Central memory CD8-positive, alpha-beta T cell (primary cell): ENCODE measurements around the gene MYO18B.

Source experiments
- ATAC-seq: fragments of 150-1000 bp; cut with Tn5 transposase; replicated peaks from 2 replicates; pipeline ENCODE4 v1.10.0; 2022; ENCODE audit warnings: mild to moderate bottlenecking, moderate FRiP score, moderate number of reproducible peaks; ENCODE audit not compliant: poor library complexity, severe bottlenecking; ENCODE audit errors: extremely low read depth
- DNase-seq, 2 donors: peaks; one replicate each; pipeline ENCODE4 v3.0.0; 2021; ENCODE audit warnings: low spot score in 2 of 2
- H3K27ac Mint-ChIP-seq: one replicate; pipeline ENCODE4 v1.8.0; 2022; ENCODE audit warnings: low read depth, mild to moderate bottlenecking, moderate library complexity, mixed read lengths
- H3K27me3 Mint-ChIP-seq: one replicate; pipeline ENCODE4 v1.8.0; 2022; ENCODE audit warnings: mixed read lengths
- H3K36me3 Mint-ChIP-seq: one replicate; pipeline ENCODE4 v1.8.0; 2022; ENCODE audit warnings: mild to moderate bottlenecking, moderate library complexity, mixed read lengths; ENCODE audit not compliant: insufficient read depth
- H3K4me1 Mint-ChIP-seq: one replicate; pipeline ENCODE4 v1.8.0; 2022; ENCODE audit warnings: mixed read lengths
- H3K4me3 Mint-ChIP-seq: one replicate; pipeline ENCODE4 v1.8.0; 2022; ENCODE audit warnings: mild to moderate bottlenecking, moderate library complexity, mixed read lengths
- H3K9me3 Mint-ChIP-seq: one replicate; pipeline ENCODE4 v1.8.0; 2022; ENCODE audit warnings: mixed read lengths

Gene MYO18B

DNA sequence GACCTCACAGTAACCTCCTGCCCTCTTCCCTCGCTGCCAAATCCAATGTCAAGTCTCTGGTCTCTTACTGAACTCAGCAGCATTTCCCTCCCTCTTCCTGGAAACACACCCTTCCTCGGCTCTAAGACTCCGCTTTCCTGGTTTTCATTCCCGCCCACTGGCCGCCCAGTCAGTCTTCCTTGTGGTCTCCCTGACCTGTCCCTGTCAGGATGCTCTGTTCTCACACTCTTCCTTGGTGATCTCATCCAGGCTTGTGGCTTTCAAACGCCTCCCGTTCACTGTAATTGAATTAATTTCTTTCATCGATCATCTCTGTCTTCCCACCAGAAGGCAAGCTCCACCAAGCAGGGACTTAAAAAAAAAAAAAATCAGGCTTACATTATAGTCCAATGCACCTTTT, 33.5 kb downstream of the MYO18B start:
- no peak overlapping the region for H3K4me3 Mint-ChIP-seq
- ATAC-seq = no peak
- peaks cover 17% of the 10 kb centered on the region for H3K27me3 Mint-ChIP-seq

DNA sequence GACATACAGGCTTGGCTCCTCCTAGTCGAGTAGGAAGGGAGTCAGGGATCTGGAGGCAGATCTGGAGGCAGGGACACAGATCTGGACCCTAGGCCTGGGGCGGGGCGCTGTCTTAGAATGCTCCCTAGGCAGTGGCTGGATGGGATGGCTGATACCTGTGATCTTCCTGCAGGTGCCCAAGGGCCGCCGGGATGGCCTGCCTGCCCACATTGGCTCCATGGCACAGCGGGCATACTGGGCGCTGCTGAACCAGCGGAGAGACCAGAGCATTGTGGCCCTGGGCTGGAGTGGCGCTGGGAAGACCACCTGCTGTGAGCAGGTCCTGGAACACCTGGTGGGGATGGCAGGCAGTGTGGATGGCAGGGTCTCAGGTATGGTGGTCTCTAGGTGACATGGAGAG, 35.4 kb downstream of the MYO18B start:
- Mint-ChIP-seq H3K4me1 (peaks cover 6% of the 10 kb centered on the region), H3K9me3 (no peaks in the 10 kb centered on the region), H3K27me3 (peaks cover 17% of the 10 kb centered on the region), H3K27ac (no peak overlapping the region), H3K36me3 (no peaks in the 10 kb centered on the region), H3K4me3 (no peak overlapping the region)
- ATAC-seq = no peak
- no peak for DNase-seq

More for the DNA sequence above, 33.5 kb downstream of the MYO18B start:
- no peak for DNase-seq
- Mint-ChIP-seq H3K4me1 (peaks cover 6% of the 10 kb centered on the region), H3K9me3 (no peaks in the 10 kb centered on the region), H3K36me3 (no peaks in the 10 kb centered on the region), H3K27ac (no peak overlapping the region)

DNA sequence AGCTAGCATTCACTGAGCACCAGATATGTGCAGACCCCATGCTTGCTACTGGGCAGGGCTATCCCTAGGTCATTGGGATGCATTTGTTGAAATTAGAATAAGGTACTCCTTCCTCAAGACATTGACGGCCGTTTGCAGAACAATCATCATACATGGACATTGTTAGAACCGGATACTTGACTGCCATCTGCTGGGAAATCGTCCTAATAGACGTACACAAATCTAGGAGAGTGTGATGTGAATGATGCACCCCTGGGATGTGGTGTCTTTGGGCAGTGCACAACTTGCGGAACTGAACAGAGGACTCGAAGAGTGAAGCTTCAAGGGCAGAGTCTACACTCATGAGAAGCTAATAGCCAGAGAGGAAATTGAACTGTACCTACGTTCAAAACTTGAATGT, 35.9 kb downstream of the MYO18B start:
- Mint-ChIP-seq H3K27me3 (peaks cover 15% of the 10 kb centered on the region), H3K4me3 (no peak overlapping the region), H3K9me3 (no peaks in the 10 kb centered on the region), H3K36me3 (no peaks in the 10 kb centered on the region), H3K4me1 (peaks cover 3% of the 10 kb centered on the region), H3K27ac (no peak overlapping the region)
- no peak for ATAC-seq
- DNase-seq = no peak

DNA sequence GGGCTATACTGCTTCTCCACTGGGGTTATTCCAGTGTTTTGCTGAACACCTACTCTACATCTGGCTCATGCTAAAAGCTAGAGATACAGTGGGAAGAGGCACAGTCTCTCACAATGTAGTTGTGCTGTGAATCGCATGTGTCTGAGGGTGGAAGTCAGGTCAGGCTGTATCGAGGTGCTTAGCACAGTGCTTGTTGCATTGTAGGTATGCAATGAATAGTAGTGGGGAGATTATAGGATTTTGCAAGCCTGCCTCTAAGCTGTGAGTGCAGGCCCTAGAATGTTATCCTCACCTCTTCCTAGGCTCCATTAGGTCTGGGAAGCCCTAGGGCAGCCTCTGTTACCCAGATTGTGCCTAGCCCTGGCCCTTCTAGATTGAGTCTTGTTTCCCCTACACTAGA, 37.4 kb downstream of the MYO18B start:
- Mint-ChIP-seq H3K36me3 (no peaks in the 10 kb centered on the region), H3K27ac (no peak overlapping the region), H3K27me3 (peaks cover 20% of the 10 kb centered on the region), H3K4me1 (no peaks in the 10 kb centered on the region), H3K4me3 (no peak overlapping the region), H3K9me3 (no peaks in the 10 kb centered on the region)
- DNase-seq (no peak), ATAC-seq (no peak)

DNA sequence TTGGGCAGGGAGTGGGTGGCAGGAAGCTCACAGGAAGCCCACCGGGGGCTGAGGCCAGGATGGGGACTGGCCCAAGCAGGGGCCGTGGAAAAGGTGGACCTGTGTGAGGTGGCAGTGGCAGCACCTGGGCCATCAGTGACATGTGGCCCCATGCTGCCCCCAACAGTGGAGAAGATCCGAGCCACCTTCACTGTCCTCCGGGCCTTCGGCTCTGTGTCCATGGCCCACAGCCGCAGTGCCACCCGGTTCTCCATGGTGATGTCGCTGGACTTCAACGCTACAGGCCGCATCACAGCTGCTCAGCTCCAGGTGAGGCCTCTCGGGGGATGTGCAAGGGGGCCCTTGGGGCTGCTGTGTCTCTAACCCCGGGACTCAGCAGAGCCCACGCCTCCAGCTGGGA, 37.9 kb downstream of the MYO18B start:
- Mint-ChIP-seq H3K4me1 (no peaks in the 10 kb centered on the region), H3K36me3 (no peaks in the 10 kb centered on the region), H3K4me3 (no peak overlapping the region), H3K9me3 (no peaks in the 10 kb centered on the region), H3K27ac (no peak overlapping the region), H3K27me3 (peaks cover 24% of the 10 kb centered on the region)
- DNase-seq (no peak), ATAC-seq (no peak)

DNA sequence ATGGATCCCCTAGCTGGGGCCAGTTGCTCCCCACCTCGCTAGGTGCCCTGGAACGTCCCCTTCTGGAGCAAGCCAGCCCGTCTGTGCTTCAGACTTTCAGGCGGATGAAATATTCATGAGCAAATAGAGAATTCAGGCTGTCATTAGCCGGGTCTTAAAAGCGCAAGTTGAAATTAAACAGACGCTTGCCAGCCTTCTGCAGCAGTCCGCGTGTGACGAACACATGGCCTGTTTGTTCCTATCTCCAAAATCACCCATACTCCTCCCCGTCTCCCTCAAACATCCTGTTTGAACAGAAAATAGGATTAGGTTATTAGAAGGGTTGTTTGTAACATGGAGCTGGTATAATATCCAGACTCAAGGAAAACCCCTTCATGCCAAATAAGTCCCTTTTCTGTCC, 38.7 kb downstream of the MYO18B start:
- ATAC-seq (no peak), DNase-seq (no peak)
- Mint-ChIP-seq H3K27ac (no peak overlapping the region), H3K36me3 (no peaks in the 10 kb centered on the region), H3K9me3 (no peaks in the 10 kb centered on the region), H3K4me3 (no peak overlapping the region), H3K4me1 (no peaks in the 10 kb centered on the region), H3K27me3 (peaks cover 26% of the 10 kb centered on the region)

DNA sequence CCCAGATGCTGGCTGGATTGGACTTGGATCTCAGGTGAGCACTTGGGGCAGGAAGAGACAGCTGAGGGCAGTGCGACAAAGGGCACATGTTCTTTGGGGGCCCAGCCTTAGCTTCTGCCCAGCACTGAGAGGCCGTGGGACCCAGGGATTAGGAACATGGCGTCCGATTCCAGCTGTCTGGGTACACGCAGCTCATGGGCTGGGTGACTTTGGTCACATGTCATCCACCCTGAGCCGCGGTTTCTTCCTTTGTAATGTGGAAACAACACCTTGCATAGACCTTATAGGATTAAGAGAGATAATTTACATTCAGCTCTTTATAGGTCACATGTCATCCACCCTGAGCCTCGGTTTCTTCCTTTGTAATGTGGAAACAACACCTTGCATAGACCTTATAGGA, 39.8 kb downstream of the MYO18B start:
- Mint-ChIP-seq H3K9me3 (no peaks in the 10 kb centered on the region), H3K27ac (no peak overlapping the region), H3K27me3 (peaks cover 22% of the 10 kb centered on the region), H3K4me1 (no peaks in the 10 kb centered on the region), H3K36me3 (no peaks in the 10 kb centered on the region), H3K4me3 (no peak overlapping the region)
- no peak for ATAC-seq
- no peak for DNase-seq

DNA sequence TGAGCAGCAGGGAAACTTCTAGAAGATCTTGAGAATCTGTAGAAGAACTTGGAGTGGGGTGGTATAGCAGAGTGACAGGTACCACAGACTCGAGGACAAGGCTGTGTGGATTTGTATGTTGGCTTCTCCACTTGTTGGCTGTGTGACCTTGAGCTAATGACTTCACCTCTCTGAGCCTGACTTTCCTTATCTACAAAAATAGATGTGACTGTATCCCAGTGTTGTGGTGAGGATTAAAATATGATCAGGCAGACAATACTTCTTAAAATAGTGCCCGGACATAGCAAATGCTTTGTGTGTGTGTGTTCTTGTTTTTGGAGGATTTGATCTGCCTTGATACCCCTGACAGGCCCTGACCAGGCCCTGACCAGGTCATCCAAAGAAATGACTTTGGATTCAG, 40.8 kb downstream of the MYO18B start:
- ATAC-seq (no peak), DNase-seq (no peak)
- no peaks in the 10 kb centered on the region for H3K4me1 Mint-ChIP-seq
- no peaks in the 10 kb centered on the region for H3K9me3 Mint-ChIP-seq
- peaks cover 22% of the 10 kb centered on the region for H3K27me3 Mint-ChIP-seq
- H3K4me3 Mint-ChIP-seq = no peak overlapping the region
- no peak overlapping the region for H3K27ac Mint-ChIP-seq
- no peaks in the 10 kb centered on the region for H3K36me3 Mint-ChIP-seq

DNA sequence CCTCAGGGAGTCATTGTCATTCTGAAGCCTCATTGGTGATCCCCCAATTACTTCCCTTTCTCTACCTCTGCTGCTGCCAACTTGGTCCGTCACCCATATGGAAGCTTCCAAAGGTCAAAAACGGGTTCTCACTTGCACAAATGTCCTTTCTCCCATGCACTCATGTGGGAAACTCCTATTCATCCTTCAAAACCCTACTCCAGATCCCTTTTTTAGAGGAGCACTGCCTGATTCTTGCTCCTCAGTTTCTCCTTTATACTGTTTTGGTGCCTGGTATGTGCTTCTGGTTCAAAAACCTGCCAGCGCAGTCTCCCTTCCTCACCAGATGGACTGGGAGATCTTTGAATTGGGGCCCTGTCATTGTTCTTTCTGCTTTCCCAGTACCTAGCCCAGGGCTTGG, 41.9 kb downstream of the MYO18B start:
- Mint-ChIP-seq H3K36me3 (no peaks in the 10 kb centered on the region), H3K27ac (no peak overlapping the region), H3K27me3 (peaks cover 26% of the 10 kb centered on the region), H3K4me3 (no peak overlapping the region), H3K9me3 (no peaks in the 10 kb centered on the region), H3K4me1 (no peaks in the 10 kb centered on the region)
- ATAC-seq = no peak
- no peak for DNase-seq

DNA sequence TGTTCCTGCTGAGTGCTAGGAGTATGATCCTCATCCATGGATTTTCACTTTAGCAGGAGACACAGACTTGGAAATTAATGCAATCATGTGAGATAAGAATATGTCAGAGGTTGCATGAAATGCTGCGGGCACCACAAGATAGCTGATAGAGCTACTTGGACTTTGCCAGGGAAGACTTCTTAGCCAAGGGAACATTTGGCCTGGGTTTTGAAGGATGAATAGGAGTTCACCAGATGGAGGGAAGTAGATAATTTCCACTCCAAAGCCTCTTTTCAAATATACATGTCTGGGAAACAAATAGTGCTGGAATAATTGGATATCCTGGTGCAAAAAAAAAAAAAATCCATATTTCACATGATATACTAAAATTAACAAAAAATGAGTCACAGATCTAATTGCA, 44.2 kb downstream of the MYO18B start:
- no peaks in the 10 kb centered on the region for H3K9me3 Mint-ChIP-seq
- H3K27ac Mint-ChIP-seq = no peak overlapping the region
- H3K4me1 Mint-ChIP-seq = no peaks in the 10 kb centered on the region
- ATAC-seq (no peak), DNase-seq (no peak)
- H3K36me3 Mint-ChIP-seq = no peaks in the 10 kb centered on the region
- H3K4me3 Mint-ChIP-seq = no peak overlapping the region
- peaks cover 36% of the 10 kb centered on the region for H3K27me3 Mint-ChIP-seq

DNA sequence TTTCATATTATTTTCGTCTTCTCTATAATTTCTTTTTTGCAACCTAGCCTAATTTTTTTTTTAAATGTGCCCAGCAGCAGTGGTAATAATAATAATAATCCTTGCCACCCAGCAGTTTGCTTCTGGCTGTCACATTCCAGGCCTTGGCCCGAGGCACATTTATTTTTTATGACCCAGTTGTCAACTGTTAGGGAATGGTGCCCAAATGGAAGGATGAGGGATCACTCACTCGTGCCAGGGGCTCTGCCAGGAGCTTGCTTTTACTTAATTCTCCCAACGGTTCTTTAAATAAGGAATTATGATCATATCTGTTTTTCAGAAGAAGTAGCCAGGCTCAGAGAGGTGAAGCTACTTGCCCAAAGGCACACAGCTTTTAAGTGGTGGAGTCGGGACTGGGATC, 49.6 kb downstream of the MYO18B start:
- Mint-ChIP-seq H3K9me3 (no peaks in the 10 kb centered on the region), H3K4me1 (no peaks in the 10 kb centered on the region), H3K36me3 (peaks cover 1% of the 10 kb centered on the region), H3K4me3 (no peak overlapping the region), H3K27ac (no peak overlapping the region), H3K27me3 (peaks cover 24% of the 10 kb centered on the region)
- ATAC-seq (no peak), DNase-seq (no peak)

DNA sequence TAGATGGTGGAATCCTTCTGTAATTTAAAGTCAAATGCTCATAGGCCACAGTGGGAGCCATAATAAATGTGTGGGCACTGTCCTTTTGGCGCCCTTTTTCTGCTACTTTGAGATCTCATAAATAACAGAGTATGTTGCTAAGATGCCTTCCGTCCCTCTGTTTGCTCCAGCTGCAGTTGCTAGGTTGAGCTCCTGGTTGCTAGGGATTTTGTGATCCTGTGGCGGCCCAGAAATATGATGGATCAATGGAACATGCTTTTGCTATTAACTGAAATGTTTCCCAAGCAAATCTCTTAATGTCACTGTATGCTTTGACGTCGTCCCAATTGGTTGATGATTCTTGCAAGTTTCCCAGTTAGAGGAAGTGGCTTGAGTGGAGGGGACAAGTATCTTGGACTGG, 53.5 kb downstream of the MYO18B start:
- Mint-ChIP-seq H3K9me3 (no peaks in the 10 kb centered on the region), H3K4me1 (no peaks in the 10 kb centered on the region), H3K27me3 (peaks cover 21% of the 10 kb centered on the region), H3K27ac (no peak overlapping the region), H3K4me3 (no peak overlapping the region), H3K36me3 (peaks cover 1% of the 10 kb centered on the region)
- DNase-seq = no peak
- no peak for ATAC-seq

DNA sequence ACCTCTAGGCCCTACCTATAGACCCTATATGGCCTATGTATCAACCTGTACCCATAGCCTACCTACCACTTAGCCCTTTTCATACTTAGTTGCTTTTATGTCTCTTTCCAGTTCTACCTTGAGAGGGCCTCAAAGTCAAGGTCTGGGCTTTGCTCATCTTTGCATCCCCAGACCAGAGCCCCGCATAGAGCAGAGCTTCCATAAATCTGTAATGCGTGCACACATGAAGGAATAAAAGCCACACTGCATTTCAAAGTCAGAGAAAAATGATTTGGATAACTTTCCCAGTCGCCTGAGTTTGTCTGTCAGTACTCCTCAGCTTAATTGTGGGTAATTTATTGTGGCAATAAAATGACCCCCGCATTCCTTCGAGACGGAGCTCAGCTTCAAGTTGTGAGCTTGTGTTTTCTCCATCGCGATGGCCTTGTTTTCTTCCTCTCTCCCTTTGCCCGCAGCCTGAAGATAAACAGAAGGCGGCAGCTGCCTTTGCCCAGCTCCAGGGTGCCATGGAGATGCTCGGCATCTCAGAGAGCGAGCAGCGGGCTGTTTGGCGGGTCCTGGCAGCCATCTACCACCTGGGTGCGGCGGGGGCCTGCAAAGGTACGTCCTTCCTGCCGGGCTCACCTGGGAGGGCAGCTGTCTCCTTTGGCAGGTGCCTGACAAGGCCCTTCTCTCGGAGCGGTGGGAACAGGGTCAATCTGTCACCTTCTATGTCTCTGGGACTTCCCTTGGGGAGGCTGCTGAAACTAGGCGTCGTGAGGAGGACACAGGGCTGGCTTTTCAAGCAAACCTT, 55.7 kb downstream of the MYO18B start:
- ATAC-seq (no peak), DNase-seq (no peak)
- Mint-ChIP-seq H3K9me3 (no peaks in the 10 kb centered on the region), H3K4me3 (no peak overlapping the region), H3K27ac (no peak overlapping the region), H3K4me1 (no peaks in the 10 kb centered on the region), H3K27me3 (peaks cover 21% of the 10 kb centered on the region), H3K36me3 (peaks cover 1% of the 10 kb centered on the region)
